ENCODE results near the gene GOLT1B. TPM values are rescaled to one million over a fixed set of nuclear protein-coding genes. Genes with fewer than 3 reads are reported as not detected.

GOLT1B gene
- total and polyA plus RNA-seq, 2 donors = 24.0 to 25.0 TPM

- 94% methylated on average over 5 of the region's 5 CpGs for WGBS
- Histone ChIP-seq H3K36me3 (ENCODE audit: control insufficient read depth in 2 of 2, insufficient read depth in 2 of 2, low read length in 1 of 2) (no peaks in the 10 kb centered on the region), H3K27ac (ENCODE audit: low read depth in 1 of 2, low read length in 1 of 2) (no peak overlapping the region), H3K9me3 (ENCODE audit: control insufficient read depth in 2 of 2, insufficient read depth in 1 of 2, low read length in 1 of 2) (no peaks in the 10 kb centered on the region), H3K4me1 (ENCODE audit: control insufficient read depth in 2 of 2, insufficient read depth in 2 of 2, low read length in 2 of 2) (no peaks in the 10 kb centered on the region), H3K4me3 (ENCODE audit: low read length in 2 of 2) (no peak overlapping the region), H3K27me3 (ENCODE audit: control insufficient read depth in 2 of 2, insufficient read depth in 1 of 2, low read length in 1 of 2) (no peaks in the 10 kb centered on the region)
- DNase-seq (ENCODE audit: low read depth in 6 of 9, low spot score in 9 of 9) = no peak
Observed at GRCh38 chr12:21566223-21566906, 64.8 kb downstream of the GOLT1B start.

GRCh38 chr12:21566907-21567394 is 65.4 kb downstream of the GOLT1B start:
- H3K27ac ChIP-seq (ENCODE audit: low read depth in 1 of 2, low read length in 1 of 2) = no peak overlapping the region
- no peaks in the 10 kb centered on the region for H3K27me3 ChIP-seq (ENCODE audit: control insufficient read depth in 2 of 2, insufficient read depth in 1 of 2, low read length in 1 of 2)
- H3K9me3 ChIP-seq (ENCODE audit: control insufficient read depth in 2 of 2, insufficient read depth in 1 of 2, low read length in 1 of 2) = no peaks in the 10 kb centered on the region
- no peak for DNase-seq (ENCODE audit: low read depth in 6 of 9, low spot score in 9 of 9)
- no peak overlapping the region for H3K4me3 ChIP-seq (ENCODE audit: low read length in 2 of 2)
- H3K36me3 ChIP-seq (ENCODE audit: control insufficient read depth in 2 of 2, insufficient read depth in 2 of 2, low read length in 1 of 2) = no peaks in the 10 kb centered on the region
- WGBS = 94% methylated on average over 3 of the region's 3 CpGs
- no peaks in the 10 kb centered on the region for H3K4me1 ChIP-seq (ENCODE audit: control insufficient read depth in 2 of 2, insufficient read depth in 2 of 2, low read length in 2 of 2)

Other genes starting within 250 kb of the GOLT1B start
- 0.33 TPM for gene SLCO1A2, start 166.9 kb upstream of the GOLT1B start, total RNA-seq
- 0.07 TPM for gene SLCO1A2, start 166.9 kb upstream of the GOLT1B start, polyA plus RNA-seq
- 0.14 TPM for gene IAPP, start 128.9 kb upstream of the GOLT1B start, total RNA-seq
- gene IAPP, start 128.9 kb upstream of the GOLT1B start, polyA plus RNA-seq = 0.16 TPM
- 8.8 TPM for gene PYROXD1, start 64.1 kb upstream of the GOLT1B start, total RNA-seq
- 21.7 TPM for gene PYROXD1, start 64.1 kb upstream of the GOLT1B start, polyA plus RNA-seq
- 63.9 TPM for gene RECQL, start 154 bp upstream of the GOLT1B start, total RNA-seq
- gene RECQL, start 154 bp upstream of the GOLT1B start, polyA plus RNA-seq = 31.1 TPM
- 10.7 TPM for gene SPX, start 24.5 kb downstream of the GOLT1B start, total RNA-seq
- 4.1 TPM for gene SPX, start 24.5 kb downstream of the GOLT1B start, polyA plus RNA-seq
- not detected for gene GYS2, start 103.1 kb downstream of the GOLT1B start, total RNA-seq
- gene GYS2, start 103.1 kb downstream of the GOLT1B start, polyA plus RNA-seq = 0.14 TPM
- gene LDHB, start 156.1 kb downstream of the GOLT1B start, total RNA-seq = 847 TPM
- gene LDHB, start 156.1 kb downstream of the GOLT1B start, polyA plus RNA-seq = 325 TPM

Data from thymus (tissue), 11 donors.